SK-N-SH (cell line): ENCODE measurements around the gene CCDC112. TPM values are rescaled to one million over a fixed set of nuclear protein-coding genes. Genes with fewer than 3 reads are reported as not detected.
"Not testable (repeated sequence)": the region's sequence is repeated elsewhere in the genome, so short reads cannot be mapped to it uniquely, and the experiment has no call there.

Experiments used
- CTCF ChIA-PET: fragments of 300-600, 350-600 bp; formaldehyde crosslinking; extraction: SDS; loops from one replicate; lab custom pipeline; 2021; lab: Yijun Ruan, JAX
- POLR2A ChIA-PET: fragments of 350-600 bp; sonication (Branson Sonifier 250); formaldehyde crosslinking; extraction: SDS; loops from one replicate; lab custom pipeline; 2020; ENCODE audit warnings: antibody characterized with exemption, inconsistent platforms; lab: Yijun Ruan, JAX
- DNase-seq: peaks from one replicate; pipeline ENCODE4 v3.0.0; 2012
- H2AFZ ChIP-seq: fragments of 200-600 bp; sonication (generic); 2 replicates; pipeline ENCODE4 v1.8.1; 2016; ENCODE audit warnings: antibody characterized with exemption, mild to moderate bottlenecking, low read depth
- H3F3A ChIP-seq: fragments of 200-600 bp; sonication (generic); replicated peaks from 2 replicates; pipeline ENCODE3; 2016; ENCODE audit warnings: antibody characterized with exemption, mild to moderate bottlenecking; ENCODE audit not compliant: insufficient read depth
- H3K27ac ChIP-seq, 2 experiments: fragments of 200-500 bp in 1 of 2; fragments of 200-600 bp in 1 of 2; sonication (Bioruptor generic) in 1 of 2; sonication (generic), shearing (Covaris generic) in 1 of 2; 2 replicates each; pipeline versions ENCODE4 v1.5.1 to v1.6.1; 2014 to 2016; ENCODE audit warnings: low read depth in 2 of 2, inconsistent platforms in 1 of 2, low read length in 1 of 2, mild to moderate bottlenecking in 1 of 2, mixed read lengths in 1 of 2
- H3K27me3 ChIP-seq: fragments of 200-600 bp; sonication (generic), shearing (Covaris generic); 2 replicates; pipeline ENCODE4 v1.6.1; 2016; ENCODE audit warnings: mixed run types; ENCODE audit not compliant: insufficient read depth
- H3K36me3 ChIP-seq, 2 experiments: fragments of 200-500 bp in 1 of 2; fragments of 200-600 bp in 1 of 2; sonication (Bioruptor generic) in 1 of 2; sonication (generic) in 1 of 2; replicated peaks in 1 of 2; 2 replicates each; pipeline versions ENCODE3 to v1.5.1; 2014 to 2016; ENCODE audit warnings: low read length in 1 of 2, mild to moderate bottlenecking in 1 of 2; ENCODE audit not compliant: insufficient read depth in 2 of 2, control insufficient read depth in 1 of 2
- H3K4me1 ChIP-seq, 2 experiments: fragments of 200-500 bp in 1 of 2; fragments of 200-600 bp in 1 of 2; sonication (Bioruptor generic) in 1 of 2; sonication (generic), shearing (Covaris generic) in 1 of 2; 2 replicates each; pipeline versions ENCODE4 v1.5.1 to v1.6.1; 2014 to 2016; ENCODE audit warnings: low read depth in 1 of 2, low read length in 1 of 2, mixed run types in 1 of 2; ENCODE audit not compliant: insufficient read depth in 2 of 2, control insufficient read depth in 1 of 2
- H3K4me2 ChIP-seq: fragments of 200-600 bp; sonication (generic), shearing (Covaris generic); 2 replicates; pipeline ENCODE4 v1.6.1; 2017; ENCODE audit warnings: mixed run types
- H3K4me3 ChIP-seq, 2 experiments: fragments of 200-500 bp in 1 of 2; fragments of 200-600 bp in 1 of 2; sonication (Bioruptor generic) in 1 of 2; sonication (generic), shearing (Covaris generic) in 1 of 2; 2 replicates each; pipeline versions ENCODE4 v1.5.1 to v1.8.1; 2014 to 2016; ENCODE audit warnings: low read depth in 2 of 2, inconsistent platforms in 1 of 2, low read length in 1 of 2, mild to moderate bottlenecking in 1 of 2, mixed read lengths in 1 of 2, moderate library complexity in 1 of 2
- H3K79me2 ChIP-seq: fragments of 200-600 bp; sonication (generic); 2 replicates; pipeline ENCODE4 v1.8.1; 2017; ENCODE audit warnings: mild to moderate bottlenecking; ENCODE audit not compliant: insufficient read depth
- H3K9ac ChIP-seq: fragments of 200-600 bp; sonication (generic); 2 replicates; pipeline ENCODE4 v1.6.1; 2017; ENCODE audit warnings: mixed run types
- H3K9me2 ChIP-seq: fragments of 200-600 bp; sonication (generic); 2 replicates; pipeline ENCODE4 v1.6.1; 2017; ENCODE audit warnings: mixed run types
- H3K9me3 ChIP-seq: fragments of 200-600 bp; sonication (generic); 2 replicates; pipeline ENCODE4 v1.6.1; 2017; ENCODE audit warnings: mixed run types, mild to moderate bottlenecking, moderate library complexity
- H4K20me1 ChIP-seq: fragments of 200-600 bp; sonication (generic); 2 replicates; pipeline ENCODE4 v1.6.1; 2017; ENCODE audit warnings: mild to moderate bottlenecking, mixed run types; ENCODE audit not compliant: insufficient read depth
- CTCF ChIP-seq: fragments of 200-600 bp; sonication (generic); IDR thresholded peaks from 2 replicates; pipeline ENCODE4 v1.6.1; 2017; ENCODE audit warnings: antibody characterized with exemption, mild to moderate bottlenecking, moderate library complexity
- FOSL2 ChIP-seq: IDR thresholded peaks from 2 replicates; pipeline ENCODE4 v1.4.0; 2012; ENCODE audit warnings: low read depth, mild to moderate bottlenecking, moderate library complexity, borderline replicate concordance
- GABPA ChIP-seq: IDR thresholded peaks from 2 replicates; pipeline ENCODE4 v1.4.0; 2012; ENCODE audit warnings: low read depth, mild to moderate bottlenecking
- JUND ChIP-seq: IDR thresholded peaks from 2 replicates; pipeline ENCODE4 v1.4.0; 2012
- MAX ChIP-seq: IDR thresholded peaks from 2 replicates; pipeline ENCODE4 v1.4.0; 2012; ENCODE audit warnings: low read depth
- MEF2A ChIP-seq: IDR thresholded peaks from 2 replicates; pipeline ENCODE4 v1.4.0; 2012; ENCODE audit warnings: low read depth, borderline replicate concordance
- MXI1 ChIP-seq: IDR thresholded peaks from 2 replicates; pipeline ENCODE4 v1.6.1; 2012; ENCODE audit warnings: mild to moderate bottlenecking, low read depth, low read length, improper control_type of control experiment
- POLR2AphosphoS5 ChIP-seq: IDR thresholded peaks from 2 replicates; pipeline ENCODE4 v1.6.1; 2012; ENCODE audit warnings: low read depth, low read length
- RAD21 ChIP-seq: IDR thresholded peaks from 2 replicates; pipeline ENCODE4 v1.6.1; 2012; ENCODE audit warnings: mild to moderate bottlenecking, low read length
- RFX5 ChIP-seq: IDR thresholded peaks from 2 replicates; pipeline ENCODE4 v1.6.1; 2012; ENCODE audit warnings: mild to moderate bottlenecking, improper control_type of control experiment, low read length
- SIN3A ChIP-seq: IDR thresholded peaks from 2 replicates; pipeline ENCODE4 v1.6.1; 2012; ENCODE audit warnings: low read depth, mild to moderate bottlenecking, low read length, moderate library complexity, borderline replicate concordance
- SMC3 ChIP-seq: IDR thresholded peaks from 2 replicates; pipeline ENCODE4 v1.6.1; 2012; ENCODE audit warnings: low read depth, low read length, improper control_type of control experiment
- WGBS: methylation state at CpG from one replicate; pipeline ENCODE4 v1.1.6; 2017; ENCODE audit warnings: low lambda C conversion rate; 5-methylcytosine and 5-hydroxymethylcytosine counted together
- polyA plus RNA-seq, 3 experiments: library from polyadenylated mRNA; depleted of rRNA; stranded (reverse); fragments of >200 nt; gene quantifications; 2 replicates each; pipeline ENCODE4 v1.2.3, GENCODE V29; 2012

The CCDC112 gene
- polyA plus RNA-seq, 1 of the 3 experiments (the other 2 are of a cell fraction) = 2.3 TPM

- Histone ChIP-seq H3K4me3 (no peak overlapping the region), H3K27me3 (no peaks in the 10 kb centered on the region), H3K4me2 (no peak overlapping the region), H3K9me2 (no peaks in the 10 kb centered on the region), H3F3A (peaks cover 12% of the 10 kb centered on the region), H3K9me3 (no peaks in the 10 kb centered on the region)
- DNase-seq = no peak
- peak; percentile 3; the same call in 1 of the 2 replicates for TF ChIP-seq JUND
- peak; percentile 8; the same call in 1 of the 2 replicates for TF ChIP-seq FOSL2
- TF ChIP-seq MAX = no peak
- TF ChIP-seq SIN3A = no peak
- TF ChIP-seq, all 33 proteins: peak for 2
- H3K36me3 ChIP-seq = peaks cover 6% of the 10 kb centered on the region in 2 experiments
- ChIA-PET CTCF (interaction anchor here (1.2 kb wide), 1 partner anchor 160 kb away, joined by 6 read pairs; no protein-coding TSS in a partner anchor), POLR2A (no interaction called here)
- H3K79me2 ChIP-seq = peaks cover 95% of the 10 kb centered on the region
- peaks cover 5 to 17% of the 10 kb centered on the region in 2 experiments; a peak in 3 of 4 replicates for H3K4me1 ChIP-seq
- no peak overlapping the region for H3K9ac ChIP-seq
- peaks cover 43% of the 10 kb centered on the region for H4K20me1 ChIP-seq
- no peak overlapping the region for H2AFZ ChIP-seq
- H3K27ac ChIP-seq = no peak overlapping the region; a peak in 1 of 4 replicates
Observed at GRCh38 chr5:115257981-115258380, 38.5 kb downstream of the CCDC112 start.

- CTCF ChIA-PET = interaction anchor here (2.9 kb wide), 1 partner anchor 151 kb away, joined by 30 read pairs; no protein-coding TSS in a partner anchor
- Histone ChIP-seq H3F3A (peaks cover 11% of the 10 kb centered on the region), H3K36me3 (peaks cover 4 to 14% of the 10 kb centered on the region in 2 experiments), H4K20me1 (peaks cover 18% of the 10 kb centered on the region), H3K79me2 (peaks cover 68% of the 10 kb centered on the region)
- H3K27ac ChIP-seq, H3K9ac ChIP-seq, POLR2A ChIA-PET, H3K9me2 ChIP-seq, H3K27me3 ChIP-seq, H3K4me2 ChIP-seq, H3K4me1 ChIP-seq, H3K9me3 ChIP-seq, H3K4me3 ChIP-seq, DNase-seq, H2AFZ ChIP-seq: not testable (repeated sequence)
- 95% methylated on average over 5 of the region's 5 CpGs for WGBS
Observed at GRCh38 chr5:115249379-115249778, 47.1 kb downstream of the CCDC112 start.

GRCh38 chr5:115246361-115246991 lies 50.0 kb downstream of the CCDC112 start:
- CTCF ChIA-PET = interaction anchor here (0.6 to 3.4 kb wide), 13 partner anchors 8 to 165 kb away, joined by 3 to 30 read pairs (median 5); no protein-coding TSS in a partner anchor
- POLR2A ChIA-PET = no interaction called here
- Histone ChIP-seq H3K79me2 (peaks cover 59% of the 10 kb centered on the region), H3K4me3 (peak overlapping the region in 1 of 2 experiments; percentile 23; a peak in 1 of 4 replicates), H3K9me3 (no peaks in the 10 kb centered on the region), H3K36me3 (peaks cover 4 to 14% of the 10 kb centered on the region in 2 experiments), H3K9ac (no peak overlapping the region), H2AFZ (no peak overlapping the region), H3K27me3 (no peaks in the 10 kb centered on the region), H3K4me1 (peaks cover 0 to 3% of the 10 kb centered on the region in 2 experiments; a peak in 1 of 4 replicates), H3K9me2 (no peaks in the 10 kb centered on the region), H4K20me1 (peaks cover 23% of the 10 kb centered on the region), H3F3A (peaks cover 11% of the 10 kb centered on the region), H3K27ac (no peak overlapping the region; a peak in 1 of 4 replicates), H3K4me2 (no peak overlapping the region)
- peak; percentile 42 for DNase-seq
- WGBS = 9% methylated on average over 3 of the region's 3 CpGs
- peak; percentile 45; the same call in 1 of the 2 replicates for TF ChIP-seq RFX5
- peak; percentile 72 for TF ChIP-seq SMC3
- 0 out of 2 replicates have a peak, but pooled peaks have one; percentile 19 for TF ChIP-seq MXI1
- TF ChIP-seq MEF2A = no peak
- no peak for TF ChIP-seq GABPA
- peak; percentile 89 for TF ChIP-seq RAD21
- peak; percentile 87 for TF ChIP-seq CTCF
- TF ChIP-seq POLR2AphosphoS5 = no peak
